ENCODE results near the gene TUBD1.

The TUBD1 gene

GRCh38 chr17:59814685-59815084, 78.1 kb downstream of the TUBD1 start:
- no peak for DNase-seq

GRCh38 chr17:59814276-59814675, 78.5 kb downstream of the TUBD1 start:
- DNase-seq, result no peak

GRCh38 chr17:59812139-59812538, 80.6 kb downstream of the TUBD1 start:
- DNase-seq, result no peak

- no peak for DNase-seq
Observed at GRCh38 chr17:59811209-59811608, 81.5 kb downstream of the TUBD1 start.

GRCh38 chr17:59810894-59811153, 81.9 kb downstream of the TUBD1 start:
- DNase-seq, result no peak
